ENCODE data around the gene PLCB3.
A peak's percentile ranks its signal among the peaks of the same experiment; 100 is the strongest.

The PLCB3 gene

GRCh38 chr11:64263947-64264317 is 12.6 kb downstream of the PLCB3 start:
- no peaks in the 10 kb centered on the region for H3K9me3 ChIP-seq
- peaks cover 21% of the 10 kb centered on the region for H3K4me1 ChIP-seq
- DNase-seq: no peak
- H3K36me3 ChIP-seq: peaks cover 3% of the 10 kb centered on the region
- H3K27me3 ChIP-seq: no peaks in the 10 kb centered on the region
- no peak for TF ChIP-seq CTCF (IDR thresholded peaks at IDR 0.05; ENCODE audit: low read depth, low read length)
- H3K4me3 ChIP-seq (ENCODE audit: low read depth, low read length): no peak overlapping the region

GRCh38 chr11:64264371-64264852 is 13.1 kb downstream of the PLCB3 start:
- Histone ChIP-seq H3K9me3 (no peaks in the 10 kb centered on the region), H3K4me1 (peaks cover 21% of the 10 kb centered on the region), H3K27me3 (no peaks in the 10 kb centered on the region), H3K4me3 (ENCODE audit: low read depth, low read length) (no peak overlapping the region), H3K36me3 (peaks cover 3% of the 10 kb centered on the region)
- TF ChIP-seq CTCF (IDR thresholded peaks at IDR 0.05; ENCODE audit: low read depth, low read length): no peak
- peak; percentile 70 for DNase-seq

- Histone ChIP-seq H3K27me3 (no peaks in the 10 kb centered on the region), H3K9me3 (no peaks in the 10 kb centered on the region), H3K4me1 (peaks cover 21% of the 10 kb centered on the region), H3K4me3 (ENCODE audit: low read depth, low read length) (no peak overlapping the region), H3K36me3 (peaks cover 3% of the 10 kb centered on the region)
- no peak for TF ChIP-seq CTCF (IDR thresholded peaks at IDR 0.05; ENCODE audit: low read depth, low read length)
- no peak for DNase-seq
Measured at GRCh38 chr11:64265176-64266160, 14.1 kb downstream of the PLCB3 start.

GRCh38 chr11:64266339-64266738 is 15.0 kb downstream of the PLCB3 start:
- peaks cover 21% of the 10 kb centered on the region for H3K4me1 ChIP-seq
- no peak overlapping the region for H3K4me3 ChIP-seq (ENCODE audit: low read depth, low read length)
- TF ChIP-seq CTCF (IDR thresholded peaks at IDR 0.05; ENCODE audit: low read depth, low read length): no peak
- peaks cover 3% of the 10 kb centered on the region for H3K36me3 ChIP-seq
- no peaks in the 10 kb centered on the region for H3K9me3 ChIP-seq
- DNase-seq: no peak
- H3K27me3 ChIP-seq: no peaks in the 10 kb centered on the region

- no peak for TF ChIP-seq CTCF (IDR thresholded peaks at IDR 0.05; ENCODE audit: low read depth, low read length)
- Histone ChIP-seq H3K4me1 (peaks cover 21% of the 10 kb centered on the region), H3K27me3 (no peaks in the 10 kb centered on the region), H3K36me3 (peaks cover 3% of the 10 kb centered on the region), H3K4me3 (ENCODE audit: low read depth, low read length) (no peak overlapping the region), H3K9me3 (no peaks in the 10 kb centered on the region)
- no peak for DNase-seq
Measured at GRCh38 chr11:64267207-64267945, 16.0 kb downstream of the PLCB3 start.

All from BE2C (cell line).